Cardiac muscle cell (in vitro differentiated cells and primary cell): ENCODE measurements around the gene CIAO2B. TPM values are rescaled to one million over a fixed set of nuclear protein-coding genes. Genes with fewer than 3 reads are reported as not detected.

Experiments
- DNase-seq, 2 donors: peaks; one replicate each; pipeline versions ENCODE4 v3.0.0 to v3.0.0-alpha.2; 2010 to 2017; ENCODE audit warnings: low read depth in 1 of 2, low spot score in 1 of 2
- H3K27ac ChIP-seq: fragments of 200-600 bp; sonication (generic); 2 replicates; pipeline ENCODE4 v1.5.1; 2016
- H3K27me3 ChIP-seq: fragments of 200-600 bp; sonication (generic); 2 replicates; pipeline ENCODE4 v1.6.0; 2016; ENCODE audit warnings: control low read depth
- H3K36me3 ChIP-seq: fragments of 200-600 bp; sonication (generic); 2 replicates; pipeline ENCODE4 v1.5.1; 2016; ENCODE audit warnings: control low read depth
- H3K4me1 ChIP-seq: fragments of 200-600 bp; sonication (generic); 2 replicates; pipeline ENCODE4 v1.8.1; 2017; ENCODE audit warnings: low read depth, mild to moderate bottlenecking, mixed run types
- H3K4me3 ChIP-seq: fragments of 200-600 bp; sonication (generic); 2 replicates; pipeline ENCODE4 v1.5.1; 2016; ENCODE audit warnings: mild to moderate bottlenecking
- H3K9me3 ChIP-seq: fragments of 200-600 bp; sonication (generic); 2 replicates; pipeline ENCODE4 v1.5.1; 2017; ENCODE audit warnings: low read depth, mild to moderate bottlenecking, control low read depth
- CTCF ChIP-seq: IDR thresholded peaks from 2 replicates; pipeline ENCODE4 v1.5.1; 2012; ENCODE audit warnings: low read depth, mild to moderate bottlenecking, low read length
- polyA plus RNA-seq: library from polyadenylated mRNA; unstranded; fragments of >200 nt; fragmentation: Nextera tagmentation; extraction: Ambion mirVana; gene quantifications from 2 replicates; pipeline ENCODE4 v1.2.1, GENCODE V29; 2016
- total RNA-seq: library from RNA; depleted of rRNA; stranded (reverse); fragments of >200 nt; gene quantifications from 2 replicates; pipeline ENCODE4 v1.2.3, GENCODE V29; 2016

The CIAO2B gene
- total and polyA plus RNA-seq, 2 experiments from 2014 or later, result 151 to 194 TPM

GRCh38 chr16:66932076-66932475 is 2.1 kb downstream of the CIAO2B start:
- H3K4me1 ChIP-seq, result peaks cover 33% of the 10 kb centered on the region
- no peaks in the 10 kb centered on the region for H3K36me3 ChIP-seq
- H3K4me3 ChIP-seq, result no peak overlapping the region
- H3K27me3 ChIP-seq, result no peaks in the 10 kb centered on the region
- TF ChIP-seq CTCF, result no peak
- DNase-seq, result no peak
- peak overlapping the region; percentile 34 for H3K27ac ChIP-seq
- no peaks in the 10 kb centered on the region for H3K9me3 ChIP-seq

GRCh38 chr16:66931665-66932064 is 2.5 kb downstream of the CIAO2B start:
- no peak for DNase-seq

GRCh38 chr16:66930189-66930588 is 4.0 kb downstream of the CIAO2B start:
- Histone ChIP-seq H3K27ac (peak overlapping the region; percentile 74), H3K4me1 (peaks cover 37% of the 10 kb centered on the region), H3K27me3 (no peaks in the 10 kb centered on the region), H3K4me3 (no peak overlapping the region), H3K9me3 (no peaks in the 10 kb centered on the region), H3K36me3 (no peaks in the 10 kb centered on the region)
- DNase-seq, result peak; percentile 52 to 60
- no peak for TF ChIP-seq CTCF

More at GRCh38 chr16:66931665-66932064, 2.5 kb downstream of the CIAO2B start:
- Histone ChIP-seq H3K4me1 (peaks cover 37% of the 10 kb centered on the region), H3K9me3 (no peaks in the 10 kb centered on the region), H3K27ac (no peak overlapping the region), H3K4me3 (no peak overlapping the region), H3K27me3 (no peaks in the 10 kb centered on the region), H3K36me3 (no peaks in the 10 kb centered on the region)
- no peak for TF ChIP-seq CTCF

- Histone ChIP-seq H3K36me3 (no peaks in the 10 kb centered on the region), H3K4me3 (no peak overlapping the region), H3K4me1 (peaks cover 45% of the 10 kb centered on the region), H3K27ac (no peak overlapping the region), H3K27me3 (no peaks in the 10 kb centered on the region), H3K9me3 (no peaks in the 10 kb centered on the region)
- TF ChIP-seq CTCF, result peak; percentile 57
- peak; percentile 50 to 68 for DNase-seq
Measured at GRCh38 chr16:66928702-66929388, 5.4 kb downstream of the CIAO2B start.

- TF ChIP-seq CTCF, result no peak
- Histone ChIP-seq H3K4me1 (peaks cover 48% of the 10 kb centered on the region), H3K27ac (no peak overlapping the region)
Measured at GRCh38 chr16:66927918-66928649, 6.1 kb downstream of the CIAO2B start.

More at GRCh38 chr16:66927918-66928649, 6.1 kb downstream of the CIAO2B start:
- no peaks in the 10 kb centered on the region for H3K9me3 ChIP-seq
- no peaks in the 10 kb centered on the region for H3K36me3 ChIP-seq
- DNase-seq, result no peak
- no peaks in the 10 kb centered on the region for H3K27me3 ChIP-seq
- no peak overlapping the region for H3K4me3 ChIP-seq
